ENCODE results near the gene KIZ. TPM values are rescaled to one million over a fixed set of nuclear protein-coding genes. Genes with fewer than 3 reads are reported as not detected.

KIZ gene
- total RNA-seq, 1 experiment from 2014 or later = 43.6 TPM

DNA sequence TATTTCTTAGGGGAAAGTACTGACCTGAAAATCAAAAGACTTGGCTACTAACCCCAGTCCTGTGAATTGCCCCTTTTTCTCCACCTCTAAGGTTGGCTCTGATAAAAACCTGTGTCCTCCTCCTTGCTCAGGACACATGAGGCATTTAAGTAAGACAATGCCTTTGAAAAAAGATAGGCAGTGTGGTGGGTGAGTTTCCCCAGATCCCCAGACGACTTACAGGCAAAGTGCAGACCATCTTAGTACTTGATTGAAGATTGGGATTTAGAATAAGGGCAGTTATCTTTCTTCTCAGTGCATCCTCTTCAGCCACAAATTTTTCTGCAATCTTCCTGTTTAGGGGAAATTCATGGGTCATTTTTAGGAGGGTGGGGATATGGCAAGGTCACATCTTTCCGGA lies 87.8 kb downstream of the KIZ start:
- POLR2A ChIA-PET = no interaction called here
- peaks cover 6% of the 10 kb centered on the region; the same call in 1 of the 2 replicates for H3K36me3 Mint-ChIP-seq
- H3K27me3 Mint-ChIP-seq (ENCODE audit: low read depth) = no peaks in the 10 kb centered on the region
- peaks cover 75% of the 10 kb centered on the region for H3K4me1 Mint-ChIP-seq
- H3K27ac Mint-ChIP-seq = peak overlapping the region; percentile 79
- ATAC-seq = no peak
- no peak for TF ChIP-seq ZNF263 (CRISPR knock-in tag; IDR thresholded peaks at IDR 0.05; ENCODE audit: low read depth)
- CTCF ChIA-PET = no interaction called here
- no peak overlapping the region for H3K4me3 Mint-ChIP-seq
- DNase-seq (ENCODE audit: low spot score) = no peak
- no peaks in the 10 kb centered on the region for H3K9me3 Mint-ChIP-seq

DNA sequence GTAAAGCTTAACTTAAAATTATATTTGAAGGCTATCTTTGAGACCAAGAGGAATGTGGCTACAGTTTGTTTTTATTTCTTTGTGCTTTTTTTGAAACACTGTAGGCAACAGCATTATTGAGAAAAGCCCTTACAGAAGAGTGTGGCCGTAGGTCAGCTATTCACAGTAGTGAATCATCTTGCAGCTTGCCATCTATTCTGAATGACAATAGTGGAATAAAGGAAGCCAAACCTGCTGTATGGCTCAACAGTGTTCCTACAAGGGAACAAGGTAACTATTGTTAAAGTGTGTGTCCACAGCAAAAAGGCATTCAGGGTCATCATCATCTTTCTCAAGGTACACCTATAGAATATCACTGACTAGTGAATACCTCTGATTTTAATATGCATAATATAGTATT lies 88.5 kb downstream of the KIZ start:
- no peaks in the 10 kb centered on the region for H3K9me3 Mint-ChIP-seq
- H3K27ac Mint-ChIP-seq = no peak overlapping the region
- ChIA-PET CTCF (interaction anchor here (1.2 to 2.0 kb wide), 2 partner anchors 21 to 85 kb away, joined by 4 to 11 read pairs; no protein-coding TSS in a partner anchor), POLR2A (no interaction called here)
- peak; percentile 93 for ATAC-seq
- no peak for TF ChIP-seq FOXK1 (CRISPR knock-in tag; IDR thresholded peaks at IDR 0.05)
- TF ChIP-seq ZNF671 (CRISPR knock-in tag; IDR thresholded peaks at IDR 0.05) = no peak
- TF ChIP-seq, protein P1, sequence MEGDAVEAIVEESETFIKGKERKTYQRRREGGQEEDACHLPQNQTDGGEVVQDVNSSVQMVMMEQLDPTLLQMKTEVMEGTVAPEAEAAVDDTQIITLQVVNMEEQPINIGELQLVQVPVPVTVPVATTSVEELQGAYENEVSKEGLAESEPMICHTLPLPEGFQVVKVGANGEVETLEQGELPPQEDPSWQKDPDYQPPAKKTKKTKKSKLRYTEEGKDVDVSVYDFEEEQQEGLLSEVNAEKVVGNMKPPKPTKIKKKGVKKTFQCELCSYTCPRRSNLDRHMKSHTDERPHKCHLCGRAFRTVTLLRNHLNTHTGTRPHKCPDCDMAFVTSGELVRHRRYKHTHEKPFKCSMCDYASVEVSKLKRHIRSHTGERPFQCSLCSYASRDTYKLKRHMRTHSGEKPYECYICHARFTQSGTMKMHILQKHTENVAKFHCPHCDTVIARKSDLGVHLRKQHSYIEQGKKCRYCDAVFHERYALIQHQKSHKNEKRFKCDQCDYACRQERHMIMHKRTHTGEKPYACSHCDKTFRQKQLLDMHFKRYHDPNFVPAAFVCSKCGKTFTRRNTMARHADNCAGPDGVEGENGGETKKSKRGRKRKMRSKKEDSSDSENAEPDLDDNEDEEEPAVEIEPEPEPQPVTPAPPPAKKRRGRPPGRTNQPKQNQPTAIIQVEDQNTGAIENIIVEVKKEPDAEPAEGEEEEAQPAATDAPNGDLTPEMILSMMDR (IDR thresholded peaks at IDR 0.05) = no peak
- TF ChIP-seq, protein P2, sequence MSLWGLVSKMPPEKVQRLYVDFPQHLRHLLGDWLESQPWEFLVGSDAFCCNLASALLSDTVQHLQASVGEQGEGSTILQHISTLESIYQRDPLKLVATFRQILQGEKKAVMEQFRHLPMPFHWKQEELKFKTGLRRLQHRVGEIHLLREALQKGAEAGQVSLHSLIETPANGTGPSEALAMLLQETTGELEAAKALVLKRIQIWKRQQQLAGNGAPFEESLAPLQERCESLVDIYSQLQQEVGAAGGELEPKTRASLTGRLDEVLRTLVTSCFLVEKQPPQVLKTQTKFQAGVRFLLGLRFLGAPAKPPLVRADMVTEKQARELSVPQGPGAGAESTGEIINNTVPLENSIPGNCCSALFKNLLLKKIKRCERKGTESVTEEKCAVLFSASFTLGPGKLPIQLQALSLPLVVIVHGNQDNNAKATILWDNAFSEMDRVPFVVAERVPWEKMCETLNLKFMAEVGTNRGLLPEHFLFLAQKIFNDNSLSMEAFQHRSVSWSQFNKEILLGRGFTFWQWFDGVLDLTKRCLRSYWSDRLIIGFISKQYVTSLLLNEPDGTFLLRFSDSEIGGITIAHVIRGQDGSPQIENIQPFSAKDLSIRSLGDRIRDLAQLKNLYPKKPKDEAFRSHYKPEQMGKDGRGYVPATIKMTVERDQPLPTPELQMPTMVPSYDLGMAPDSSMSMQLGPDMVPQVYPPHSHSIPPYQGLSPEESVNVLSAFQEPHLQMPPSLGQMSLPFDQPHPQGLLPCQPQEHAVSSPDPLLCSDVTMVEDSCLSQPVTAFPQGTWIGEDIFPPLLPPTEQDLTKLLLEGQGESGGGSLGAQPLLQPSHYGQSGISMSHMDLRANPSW (CRISPR knock-in tag; conservative IDR thresholded peaks at IDR 0.05; ENCODE audit: low read depth) = no peak
- TF ChIP-seq ATF1 (CRISPR knock-in tag; IDR thresholded peaks at IDR 0.05) = no peak
- no peak for TF ChIP-seq ZNF416 (CRISPR knock-in tag; IDR thresholded peaks at IDR 0.05)
- TF ChIP-seq, protein P3, sequence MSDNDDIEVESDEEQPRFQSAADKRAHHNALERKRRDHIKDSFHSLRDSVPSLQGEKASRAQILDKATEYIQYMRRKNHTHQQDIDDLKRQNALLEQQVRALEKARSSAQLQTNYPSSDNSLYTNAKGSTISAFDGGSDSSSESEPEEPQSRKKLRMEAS (CRISPR knock-in tag; IDR thresholded peaks at IDR 0.05) = no peak
- TF ChIP-seq ZBTB21 (CRISPR knock-in tag; IDR thresholded peaks at IDR 0.05; ENCODE audit: borderline replicate concordance) = no peak
- TF ChIP-seq, protein P4, sequence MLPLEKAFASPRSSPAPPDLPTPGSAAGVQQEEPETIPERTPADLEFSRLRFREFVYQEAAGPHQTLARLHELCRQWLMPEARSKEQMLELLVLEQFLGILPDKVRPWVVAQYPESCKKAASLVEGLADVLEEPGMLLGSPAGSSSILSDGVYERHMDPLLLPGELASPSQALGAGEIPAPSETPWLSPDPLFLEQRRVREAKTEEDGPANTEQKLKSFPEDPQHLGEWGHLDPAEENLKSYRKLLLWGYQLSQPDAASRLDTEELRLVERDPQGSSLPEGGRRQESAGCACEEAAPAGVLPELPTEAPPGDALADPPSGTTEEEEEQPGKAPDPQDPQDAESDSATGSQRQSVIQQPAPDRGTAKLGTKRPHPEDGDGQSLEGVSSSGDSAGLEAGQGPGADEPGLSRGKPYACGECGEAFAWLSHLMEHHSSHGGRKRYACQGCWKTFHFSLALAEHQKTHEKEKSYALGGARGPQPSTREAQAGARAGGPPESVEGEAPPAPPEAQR (CRISPR knock-in tag; IDR thresholded peaks at IDR 0.05) = no peak
- no peak for TF ChIP-seq CREB1 (CRISPR knock-in tag; IDR thresholded peaks at IDR 0.05)
- TF ChIP-seq, protein P5, sequence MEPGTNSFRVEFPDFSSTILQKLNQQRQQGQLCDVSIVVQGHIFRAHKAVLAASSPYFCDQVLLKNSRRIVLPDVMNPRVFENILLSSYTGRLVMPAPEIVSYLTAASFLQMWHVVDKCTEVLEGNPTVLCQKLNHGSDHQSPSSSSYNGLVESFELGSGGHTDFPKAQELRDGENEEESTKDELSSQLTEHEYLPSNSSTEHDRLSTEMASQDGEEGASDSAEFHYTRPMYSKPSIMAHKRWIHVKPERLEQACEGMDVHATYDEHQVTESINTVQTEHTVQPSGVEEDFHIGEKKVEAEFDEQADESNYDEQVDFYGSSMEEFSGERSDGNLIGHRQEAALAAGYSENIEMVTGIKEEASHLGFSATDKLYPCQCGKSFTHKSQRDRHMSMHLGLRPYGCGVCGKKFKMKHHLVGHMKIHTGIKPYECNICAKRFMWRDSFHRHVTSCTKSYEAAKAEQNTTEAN (CRISPR knock-in tag; IDR thresholded peaks at IDR 0.05) = no peak
- TF ChIP-seq, protein P6, sequence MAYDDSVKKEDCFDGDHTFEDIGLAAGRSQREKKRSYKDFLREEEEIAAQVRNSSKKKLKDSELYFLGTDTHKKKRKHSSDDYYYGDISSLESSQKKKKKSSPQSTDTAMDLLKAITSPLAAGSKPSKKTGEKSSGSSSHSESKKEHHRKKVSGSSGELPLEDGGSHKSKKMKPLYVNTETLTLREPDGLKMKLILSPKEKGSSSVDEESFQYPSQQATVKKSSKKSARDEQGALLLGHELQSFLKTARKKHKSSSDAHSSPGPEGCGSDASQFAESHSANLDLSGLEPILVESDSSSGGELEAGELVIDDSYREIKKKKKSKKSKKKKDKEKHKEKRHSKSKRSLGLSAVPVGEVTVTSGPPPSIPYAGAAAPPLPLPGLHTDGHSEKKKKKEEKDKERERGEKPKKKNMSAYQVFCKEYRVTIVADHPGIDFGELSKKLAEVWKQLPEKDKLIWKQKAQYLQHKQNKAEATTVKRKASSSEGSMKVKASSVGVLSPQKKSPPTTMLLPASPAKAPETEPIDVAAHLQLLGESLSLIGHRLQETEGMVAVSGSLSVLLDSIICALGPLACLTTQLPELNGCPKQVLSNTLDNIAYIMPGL (CRISPR knock-in tag; IDR thresholded peaks at IDR 0.05) = no peak
- TF ChIP-seq, protein P7, sequence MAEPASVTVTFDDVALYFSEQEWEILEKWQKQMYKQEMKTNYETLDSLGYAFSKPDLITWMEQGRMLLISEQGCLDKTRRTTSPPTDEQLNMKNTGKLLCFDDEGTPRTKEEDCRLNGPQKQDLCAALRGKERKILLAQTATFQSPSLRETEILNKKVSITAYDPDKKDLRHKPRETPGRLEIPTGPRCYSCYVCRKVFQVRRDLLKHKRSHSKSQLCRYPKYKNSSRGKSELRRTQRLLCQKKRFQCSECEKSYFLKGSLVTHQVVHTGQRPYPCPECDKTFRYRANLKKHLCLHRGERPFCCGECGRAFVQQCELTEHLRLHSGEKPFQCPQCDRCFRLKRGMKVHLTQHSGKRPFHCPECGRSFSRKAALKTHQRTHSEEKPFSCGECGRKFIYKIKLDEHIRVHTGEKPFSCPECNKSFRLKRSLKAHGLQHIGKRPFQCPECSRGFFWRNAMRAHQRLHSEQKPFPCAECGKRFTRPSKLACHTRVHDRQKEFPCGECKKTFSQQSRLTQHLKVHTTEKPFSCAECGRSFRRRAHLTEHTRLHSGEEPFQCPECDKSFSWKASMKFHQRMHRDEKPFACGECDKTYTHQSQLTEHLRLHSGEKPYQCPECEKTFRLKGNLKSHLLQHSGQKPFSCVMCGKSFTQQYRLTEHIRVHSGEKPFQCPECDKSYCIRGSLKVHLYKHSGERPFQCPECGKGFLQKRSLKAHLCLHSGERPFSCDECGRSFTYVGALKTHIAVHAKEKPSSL (CRISPR knock-in tag; conservative IDR thresholded peaks at IDR 0.05) = no peak
- TF ChIP-seq GABPB1 (CRISPR knock-in tag; IDR thresholded peaks at IDR 0.05) = no peak
- DNase-seq (ENCODE audit: low spot score) = no peak
- H3K36me3 Mint-ChIP-seq = peaks cover 6% of the 10 kb centered on the region; the same call in 1 of the 2 replicates
- H3K27me3 Mint-ChIP-seq (ENCODE audit: low read depth) = no peaks in the 10 kb centered on the region
- peaks cover 75% of the 10 kb centered on the region for H3K4me1 Mint-ChIP-seq
- no peak overlapping the region for H3K4me3 Mint-ChIP-seq
